Liver (tissue), 3 donors: ENCODE results near the gene ERBB4.

Experiments
- CTCF ChIP-seq: fragments of 150-350 bp; IDR thresholded peaks from 2 replicates; pipeline ENCODE4 v1.5.1; 2017; ENCODE audit warnings: improper control_type of control experiment, low read depth, low read length; ENCODE audit not compliant: missing input control
- EGR1 ChIP-seq, 2 donors: IDR thresholded peaks; 2 replicates each; pipeline ENCODE4 v1.6.1; 2016 to 2018; ENCODE audit warnings: antibody characterized with exemption in 2 of 2, low read depth in 2 of 2
- FOXA2 ChIP-seq: IDR thresholded peaks from 2 replicates; pipeline ENCODE4 v1.6.1; 2016; ENCODE audit warnings: antibody characterized with exemption
- MAX ChIP-seq: IDR thresholded peaks from 2 replicates; pipeline ENCODE4 v1.6.1; 2016; ENCODE audit warnings: antibody characterized with exemption
- SP1 ChIP-seq: IDR thresholded peaks from 2 replicates; pipeline ENCODE4 v1.6.1; 2018; ENCODE audit warnings: antibody characterized with exemption, mild to moderate bottlenecking
- TAF1 ChIP-seq: conservative IDR thresholded peaks from 2 replicates; pipeline ENCODE4 v1.6.1; 2016; ENCODE audit warnings: antibody characterized with exemption, mild to moderate bottlenecking
- donor health status: healthy.
- donor health status: healthy.

- TF ChIP-seq CTCF (no peak), SP1 (no peak), TAF1 (no peak), EGR1 (IDR thresholded peaks at IDR 0.05; ENCODE audit: low read depth in 2 of 2) (no peak), FOXA2 (no peak), MAX (no peak)
These were observed 692.6 kb downstream of the ERBB4 start for GRCh38 chr2:211846036-211846400.
